Measurements from ENCODE around the gene TCF7.

GRCh38 chr5:134107779-134108178 is 6.7 kb upstream of the TCF7 start:
- no peak for TF ChIP-seq EZH2 (IDR thresholded peaks at IDR 0.05)
- TF ChIP-seq FOXP2 (optimal IDR thresholded peaks at IDR 0.05; ENCODE audit: control extremely low read depth, extremely low read length, insufficient read depth) = no peak
- TF ChIP-seq POLR2AphosphoS5 (IDR thresholded peaks at IDR 0.05; ENCODE audit: borderline replicate concordance, low read depth, low read length) = no peak
